HFF-Myc (cell line): Measurements from ENCODE around the gene H2AZ2.

ENCODE experiments used
- DNase-seq: peaks from one replicate; pipeline ENCODE4 v3.0.0-alpha.2; 2011; ENCODE audit warnings: low read depth; ENCODE audit errors: extremely low read depth
- H3K4me3 ChIP-seq: replicated peaks from 2 replicates; pipeline ENCODE4 v1.5.1; 2011; ENCODE audit warnings: low read depth, mild to moderate bottlenecking, control low read depth, low read length
- TF ChIP-seq, protein P1 (sequence below): IDR thresholded peaks from 2 replicates; pipeline ENCODE4 v1.5.1; 2012; ENCODE audit warnings: mild to moderate bottlenecking, low read depth, low read length, control low read depth; ENCODE audit errors: missing control alignments

Gene H2AZ2

DNA sequence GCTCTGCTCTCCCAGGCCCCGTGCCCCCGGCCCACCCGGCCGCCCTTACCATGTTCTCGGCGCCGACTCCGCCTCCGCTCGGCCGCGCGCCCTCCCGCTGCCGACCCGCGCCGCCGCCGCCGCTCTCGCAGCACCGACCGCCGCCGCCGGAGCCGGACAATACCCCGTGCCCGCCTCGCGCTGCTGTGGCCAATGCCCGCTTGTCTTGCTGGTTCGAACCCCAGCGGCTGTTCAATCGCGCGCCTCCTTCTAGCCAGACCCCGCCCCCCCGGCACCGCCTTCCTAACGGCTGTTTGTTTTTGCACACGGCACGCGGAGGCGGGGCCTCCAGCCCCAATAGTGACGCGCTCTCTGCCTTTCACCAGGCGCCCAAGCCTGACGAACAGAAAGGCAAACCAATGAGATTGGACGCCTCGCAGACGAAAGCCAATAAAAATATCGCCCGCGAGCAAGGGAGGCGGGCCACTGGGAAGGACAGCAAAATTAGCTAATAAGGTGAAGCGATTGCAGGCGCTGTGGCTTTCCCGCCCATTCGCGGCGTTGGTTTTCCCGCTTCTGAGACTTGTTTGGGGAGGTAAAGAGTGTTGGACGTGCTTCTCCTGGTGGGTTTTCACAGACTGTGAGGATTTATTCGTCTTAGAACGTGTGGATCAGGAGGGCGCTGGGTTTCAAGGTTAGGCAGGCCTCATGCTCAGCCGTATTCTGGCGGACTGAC lies at the start of gene H2AZ2:
Gene H2AZ2 (minus strand): TSS at position 168 of the 715 bp plus-strand sequence. CDS start 116 bp downstream, at position 52.
- peak within 1 kb of the TSS; percentile 87 for H3K4me3 ChIP-seq
- TF ChIP-seq, protein P1, sequence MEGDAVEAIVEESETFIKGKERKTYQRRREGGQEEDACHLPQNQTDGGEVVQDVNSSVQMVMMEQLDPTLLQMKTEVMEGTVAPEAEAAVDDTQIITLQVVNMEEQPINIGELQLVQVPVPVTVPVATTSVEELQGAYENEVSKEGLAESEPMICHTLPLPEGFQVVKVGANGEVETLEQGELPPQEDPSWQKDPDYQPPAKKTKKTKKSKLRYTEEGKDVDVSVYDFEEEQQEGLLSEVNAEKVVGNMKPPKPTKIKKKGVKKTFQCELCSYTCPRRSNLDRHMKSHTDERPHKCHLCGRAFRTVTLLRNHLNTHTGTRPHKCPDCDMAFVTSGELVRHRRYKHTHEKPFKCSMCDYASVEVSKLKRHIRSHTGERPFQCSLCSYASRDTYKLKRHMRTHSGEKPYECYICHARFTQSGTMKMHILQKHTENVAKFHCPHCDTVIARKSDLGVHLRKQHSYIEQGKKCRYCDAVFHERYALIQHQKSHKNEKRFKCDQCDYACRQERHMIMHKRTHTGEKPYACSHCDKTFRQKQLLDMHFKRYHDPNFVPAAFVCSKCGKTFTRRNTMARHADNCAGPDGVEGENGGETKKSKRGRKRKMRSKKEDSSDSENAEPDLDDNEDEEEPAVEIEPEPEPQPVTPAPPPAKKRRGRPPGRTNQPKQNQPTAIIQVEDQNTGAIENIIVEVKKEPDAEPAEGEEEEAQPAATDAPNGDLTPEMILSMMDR, result no peak
- peak; percentile 99 for DNase-seq

DNA sequence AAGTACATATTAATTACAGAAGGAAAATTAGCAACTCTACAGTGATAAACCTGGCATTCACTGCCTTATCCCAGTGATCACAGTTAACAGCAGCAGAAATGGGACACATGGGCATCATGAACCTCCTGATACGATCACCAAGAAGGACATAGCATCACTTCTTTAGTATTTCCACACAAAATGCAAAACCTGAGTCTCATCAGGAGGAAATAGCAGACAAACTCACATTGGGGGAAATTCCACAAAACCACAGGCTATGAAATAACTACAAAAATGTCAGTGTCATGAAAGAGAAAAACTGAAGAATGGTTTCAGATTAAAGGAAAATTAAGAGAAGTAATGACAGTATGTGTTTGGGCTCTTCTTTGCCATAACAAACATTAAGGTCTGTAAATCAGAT lies 49.4 kb upstream of the H2AZ2 start:
- H3K4me3 ChIP-seq, result no peak overlapping the region
- TF ChIP-seq, protein P1, result no peak
- DNase-seq, result no peak

DNA sequence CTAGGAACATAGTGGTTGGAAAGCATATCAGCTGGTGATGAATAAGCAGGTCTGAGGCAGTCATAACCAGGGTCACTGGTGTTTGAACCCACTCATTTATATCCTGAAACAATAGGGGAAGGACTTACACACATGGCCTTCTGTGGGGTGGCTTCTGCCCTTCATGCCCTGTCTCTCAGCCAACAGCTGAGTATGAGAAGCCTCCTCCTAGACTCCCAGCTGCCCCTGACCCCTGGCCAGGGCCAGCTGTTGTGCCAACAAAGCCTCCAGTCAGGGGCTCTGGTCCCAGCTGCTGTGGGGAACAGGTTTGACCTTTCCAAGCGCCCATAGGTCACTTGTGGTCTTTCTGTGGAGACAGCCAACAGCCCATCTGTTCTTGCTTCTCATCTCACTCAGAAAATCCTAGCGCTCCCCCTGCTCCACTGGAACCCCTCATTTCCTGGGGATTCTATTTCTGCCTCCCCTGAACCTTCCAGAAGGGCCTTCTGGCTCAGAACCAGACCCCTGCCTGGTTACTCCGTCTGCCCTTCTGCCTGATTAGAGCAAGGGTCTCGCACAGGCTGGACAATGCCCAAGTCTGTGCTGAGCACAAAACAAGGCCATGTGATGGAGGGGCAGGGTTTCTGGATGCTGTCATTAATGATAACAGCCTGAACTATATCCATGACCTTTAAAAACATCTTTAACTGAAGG lies 47.1 kb upstream of the H2AZ2 start:
- no peak for DNase-seq
- TF ChIP-seq, protein P1, result no peak
- no peak overlapping the region for H3K4me3 ChIP-seq

DNA sequence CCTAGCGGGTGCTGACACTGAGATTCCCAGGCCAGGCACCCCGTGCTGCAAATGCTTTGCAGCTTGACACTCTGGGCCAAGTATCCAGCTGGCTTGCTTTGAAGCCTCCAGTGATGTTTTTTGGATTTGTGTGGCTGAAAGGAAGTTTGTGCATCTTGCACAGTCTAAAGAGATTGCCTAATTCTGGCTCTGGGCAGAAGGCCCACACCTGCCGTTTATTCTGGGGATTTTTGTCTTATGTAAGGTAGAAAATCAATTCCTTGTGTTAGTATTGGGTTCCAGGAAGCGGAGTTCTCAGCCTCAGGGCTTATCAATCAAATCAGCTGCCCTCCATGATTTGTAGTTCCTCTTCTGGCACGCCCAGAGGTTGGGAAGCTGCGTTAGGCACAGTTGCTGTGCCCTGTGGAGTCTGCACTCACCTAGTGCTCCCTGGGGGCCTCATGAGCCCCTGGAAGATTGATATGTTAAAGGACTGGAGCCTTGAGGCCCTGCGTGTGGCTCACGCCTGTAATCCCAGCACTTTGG lies 45.9 kb upstream of the H2AZ2 start:
- TF ChIP-seq, protein P1, result no peak
- DNase-seq, result no peak
- H3K4me3 ChIP-seq, result no peak overlapping the region

DNA sequence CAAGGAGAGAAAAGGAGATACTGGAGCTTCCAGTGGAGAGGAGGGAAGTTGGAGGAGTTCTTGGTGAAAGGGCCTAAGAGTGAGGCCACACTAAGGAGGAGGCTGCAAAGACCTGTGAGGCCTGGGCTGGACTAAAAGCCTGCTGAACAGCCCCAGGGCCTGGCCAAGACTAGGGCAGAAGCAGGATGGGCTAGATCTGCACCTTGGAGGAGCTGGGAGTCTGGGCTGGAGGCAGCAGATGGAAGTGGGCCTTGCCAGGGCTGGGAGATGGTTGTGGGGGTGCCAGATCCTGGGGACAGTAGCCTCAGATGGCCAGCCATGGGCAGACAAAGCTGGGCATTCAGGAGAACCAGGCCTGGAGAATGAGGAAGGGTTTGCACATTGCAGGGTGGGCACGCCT lies 43.9 kb upstream of the H2AZ2 start:
- TF ChIP-seq, protein P1, result no peak
- DNase-seq, result no peak
- no peak overlapping the region for H3K4me3 ChIP-seq

DNA sequence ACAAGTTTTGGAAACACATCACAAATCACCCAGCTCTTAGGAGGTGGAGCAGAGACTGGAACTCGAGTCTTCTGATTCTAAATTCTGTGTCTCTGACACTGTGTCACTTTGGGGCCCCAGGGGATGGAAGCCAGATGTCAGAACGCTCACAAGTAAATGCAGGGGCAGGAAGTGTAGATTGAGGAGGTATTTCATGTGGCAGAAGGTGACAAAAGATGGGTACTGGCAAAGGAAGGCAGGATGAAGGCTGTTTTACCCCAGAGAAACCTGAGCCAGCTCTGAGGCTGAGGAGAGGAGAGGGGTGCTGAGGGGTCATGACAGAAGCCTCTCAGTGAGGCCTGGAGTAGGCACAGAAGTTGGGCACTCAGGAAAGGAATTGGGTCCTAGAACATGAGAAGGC lies 43.5 kb upstream of the H2AZ2 start:
- H3K4me3 ChIP-seq, result no peak overlapping the region
- TF ChIP-seq, protein P1, result no peak
- DNase-seq, result no peak
